GM19239 (cell line): ENCODE data around the gene PLEK2.
"Not testable (repeated sequence)": the region's sequence is repeated elsewhere in the genome, so short reads cannot be mapped to it uniquely, and the experiment has no call there.

Source experiments
- DNase-seq: peaks from one replicate; pipeline ENCODE4 v3.0.0; 2011; ENCODE audit warnings: low spot score; ENCODE audit not compliant: insufficient read length
- FAIRE-seq: peaks from 2 replicates; lab custom pipeline; 2011; peaks lifted over from hg19 to GRCh38; lab: Jason Lieb, UNC

Gene PLEK2

DNA sequence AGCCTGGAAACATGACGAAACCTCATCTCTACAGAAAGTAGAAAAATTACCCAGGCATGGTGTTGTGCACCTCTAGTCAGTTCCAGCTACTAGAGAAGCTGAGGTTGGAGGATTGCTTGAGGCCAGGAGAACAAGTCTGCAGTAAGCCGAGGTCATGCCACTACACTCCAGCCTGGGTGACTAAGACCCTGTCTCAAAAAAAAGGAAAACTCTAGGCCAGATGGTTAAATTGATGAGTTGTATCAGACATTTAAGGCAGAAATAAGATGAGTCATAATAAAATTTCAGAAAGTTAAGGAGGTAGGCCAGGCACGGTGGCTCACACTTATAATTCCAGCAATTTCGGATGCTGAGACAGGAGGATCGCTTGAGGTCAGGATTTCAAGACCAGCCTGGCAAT lies 41.1 kb downstream of the PLEK2 start:
- DNase-seq, result no peak
- no peak for FAIRE-seq

DNA sequence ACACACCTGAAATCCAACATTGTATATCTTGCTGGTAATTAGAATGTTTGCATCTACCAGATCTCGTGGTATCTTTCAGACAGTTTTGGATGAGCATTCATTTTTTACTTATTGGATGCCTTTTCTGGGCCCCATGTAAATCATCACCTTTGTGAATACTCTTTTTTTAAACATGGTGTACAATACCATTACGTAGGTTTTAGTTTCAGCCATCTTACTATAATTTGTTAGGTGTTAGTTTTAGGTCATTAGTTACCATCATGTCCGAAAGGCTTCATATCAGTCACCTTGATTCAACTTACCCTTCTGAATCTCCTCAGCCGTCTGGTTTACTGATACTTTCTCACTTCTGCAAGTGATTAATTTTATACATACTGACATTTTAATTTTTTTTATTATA lies 46.5 kb downstream of the PLEK2 start:
- DNase-seq (no peak), FAIRE-seq (no peak)

- DNase-seq, result no peak
- peak; percentile 48 for FAIRE-seq
Observed at GRCh38 chr14:67360470-67361206, 51.3 kb downstream of the PLEK2 start.

DNA sequence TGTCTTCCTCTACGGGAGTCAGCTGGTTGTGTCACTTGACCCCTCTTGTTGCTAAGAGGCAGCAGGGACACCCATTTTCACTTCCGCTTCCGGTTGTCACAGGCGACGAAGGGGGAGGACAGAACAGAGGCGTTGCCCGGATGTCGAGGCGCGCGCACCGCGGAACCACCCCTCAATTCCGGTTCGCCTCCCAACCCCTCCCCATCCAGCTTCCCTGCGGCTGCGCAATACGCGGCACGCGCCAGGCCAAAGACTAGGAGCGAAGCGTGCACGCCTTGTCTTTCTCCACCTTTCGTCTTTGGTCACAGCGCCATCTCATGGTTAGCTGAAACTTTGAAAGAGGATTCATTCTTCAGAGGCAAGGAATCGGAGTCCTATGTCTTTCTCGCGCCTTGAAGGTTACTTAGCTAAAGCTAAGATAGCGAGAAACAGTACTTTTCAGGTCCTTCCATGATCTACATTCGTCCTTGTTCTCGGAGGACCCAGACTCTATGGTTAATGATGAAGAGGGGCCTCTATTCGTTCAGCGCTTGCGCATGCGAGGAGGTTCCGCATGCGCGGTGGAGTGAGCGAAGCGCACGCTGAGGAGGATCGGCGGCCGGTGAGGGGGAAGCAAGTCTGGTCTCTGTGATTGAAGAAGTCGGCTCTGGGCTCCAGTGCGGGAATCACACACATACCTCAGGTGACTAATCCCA lies 52.0 kb downstream of the PLEK2 start, which contains the start of the genes ATP6V1D and EIF2S1:
TSS of gene ATP6V1D (minus strand) at position 30 of the 695 bp plus-strand sequence. CDS start 106 bp downstream, outside the sequence.
TSS of gene EIF2S1 (plus strand) at position 554 of the 695 bp plus-strand sequence. CDS start 4,440 bp downstream, outside the sequence.
- FAIRE-seq, result peak; percentile 100

DNA sequence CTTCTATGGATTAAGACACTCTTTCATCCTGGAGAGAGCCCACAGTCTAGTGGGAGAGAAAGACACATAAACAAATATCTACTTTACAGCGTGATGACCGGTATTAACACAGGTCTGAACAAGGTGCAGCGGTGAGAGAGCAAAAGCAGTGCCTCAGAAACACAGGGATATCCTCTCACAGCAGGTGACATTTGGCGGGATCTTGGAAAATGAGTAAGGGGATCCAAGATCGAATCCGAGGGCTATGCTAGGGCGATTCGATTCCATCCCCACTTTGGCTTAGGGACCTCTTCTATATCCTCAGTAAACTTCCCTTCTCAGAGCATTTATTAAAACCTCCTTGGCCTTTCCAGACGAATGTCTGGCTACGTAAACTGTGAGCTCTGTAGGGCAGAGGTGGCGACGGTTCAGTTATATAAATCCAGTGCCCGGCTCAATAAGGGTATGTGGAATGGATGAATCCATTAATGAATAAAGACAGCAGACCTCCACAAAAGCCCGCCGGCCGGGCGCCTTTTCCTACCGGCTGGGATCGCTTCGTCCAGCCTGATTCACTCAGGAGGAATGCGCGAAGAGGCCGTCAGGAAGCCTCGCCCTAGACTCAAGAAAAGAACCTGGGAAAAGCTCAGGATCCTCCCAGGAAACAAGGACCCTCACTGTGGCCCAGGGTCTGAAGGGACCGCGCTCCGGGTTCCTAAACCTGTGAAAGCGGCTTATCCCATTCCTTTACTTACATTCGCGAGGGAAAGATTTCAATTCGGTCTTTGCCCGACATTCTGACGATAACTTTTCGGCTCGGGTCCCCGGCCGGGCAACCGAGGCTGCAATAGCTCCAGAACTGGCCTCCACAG lies 52.8 kb downstream of the PLEK2 start:
- peak; percentile 54 for FAIRE-seq

More for the DNA sequence above, 52.0 kb downstream of the PLEK2 start, which contains the start of the genes ATP6V1D and EIF2S1:
- DNase-seq, result peak; percentile 86

GRCh38 chr14:67357969-67358354 lies 54.0 kb downstream of the PLEK2 start:
- no peak for FAIRE-seq

More for the DNA sequence above, 52.8 kb downstream of the PLEK2 start:
- no peak for DNase-seq

GRCh38 chr14:67357186-67357968 lies 54.6 kb downstream of the PLEK2 start:
- FAIRE-seq, result no peak

More at GRCh38 chr14:67357969-67358354, 54.0 kb downstream of the PLEK2 start:
- DNase-seq, result no peak

DNA sequence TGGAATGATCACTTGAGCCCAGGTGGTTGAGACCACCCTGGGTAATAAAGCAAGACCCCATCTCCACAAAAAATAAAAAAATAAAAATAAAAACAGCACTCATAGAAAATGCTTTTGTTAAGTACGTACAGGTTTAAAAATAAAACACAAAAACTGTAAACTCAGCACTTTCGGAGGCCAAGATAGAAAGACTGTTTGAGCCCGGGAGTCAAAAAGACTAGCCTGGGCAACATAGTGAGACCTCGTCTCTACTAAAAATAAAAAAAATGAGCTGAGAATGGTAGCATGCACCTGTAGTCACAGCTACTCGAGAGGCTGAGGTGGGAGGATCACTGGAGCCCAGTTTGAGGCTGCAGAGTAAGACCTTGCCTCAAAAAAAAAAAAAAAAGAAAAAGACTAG lies 59.9 kb downstream of the PLEK2 start:
- DNase-seq (no peak), FAIRE-seq (no peak)

More at GRCh38 chr14:67357186-67357968, 54.6 kb downstream of the PLEK2 start:
- DNase-seq, result no peak

- no peak for FAIRE-seq
Observed at GRCh38 chr14:67345583-67345982, 66.4 kb downstream of the PLEK2 start.

GRCh38 chr14:67343601-67344230 lies 68.2 kb downstream of the PLEK2 start:
- FAIRE-seq (no peak), DNase-seq (no peak)

More at GRCh38 chr14:67345583-67345982, 66.4 kb downstream of the PLEK2 start:
- no peak for DNase-seq

DNA sequence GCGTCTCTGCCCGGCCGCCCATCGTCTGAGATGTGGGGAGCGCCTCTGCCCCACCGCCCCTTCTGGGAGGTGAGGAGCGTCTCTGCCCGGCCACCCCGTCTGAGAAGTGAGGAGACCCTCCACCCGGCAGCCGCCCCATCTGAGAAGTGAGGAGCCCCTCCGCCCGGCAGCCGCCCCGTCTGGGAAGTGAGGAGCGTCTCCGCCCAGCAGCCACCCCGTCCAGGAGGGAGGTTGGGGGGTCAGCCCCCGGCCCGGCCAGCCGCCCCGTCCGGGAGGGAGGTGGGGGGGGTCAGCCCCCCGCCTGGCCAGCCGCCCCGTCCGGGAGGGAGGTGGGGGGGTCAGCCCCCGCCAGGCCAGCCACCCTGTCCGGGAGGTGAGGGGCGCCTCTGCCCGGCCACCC lies 70.7 kb downstream of the PLEK2 start:
- DNase-seq, FAIRE-seq: not testable (repeated sequence)
